GM21723 (cell line): ENCODE results near the gene OR1S1.
"Not testable (repeated sequence)": the region's sequence is repeated elsewhere in the genome, so short reads cannot be mapped to it uniquely, and the experiment has no call there.

Source experiments
- ATAC-seq: cut with Tn5 transposase; IDR thresholded peaks from one replicate; pipeline ENCODE4 v1.9.1; 2021; ENCODE audit warnings: mild to moderate bottlenecking, moderate library complexity; ENCODE audit not compliant: unreplicated experiment

The OR1S1 gene

GRCh38 chr11:58212420-58212819 is at the start of gene OR1S1:
TSS of gene OR1S1 (plus strand) at chr11:58212720.
- not testable (repeated sequence) for ATAC-seq

GRCh38 chr11:58164389-58164788 is 48.1 kb upstream of the OR1S1 start:
- no peak for ATAC-seq

- no peak for ATAC-seq
Measured at GRCh38 chr11:58164990-58165389, 47.5 kb upstream of the OR1S1 start.

- ATAC-seq, result no peak
Measured at GRCh38 chr11:58165504-58166106, 46.9 kb upstream of the OR1S1 start.

GRCh38 chr11:58177409-58178054 is 35.0 kb upstream of the OR1S1 start:
- no peak for ATAC-seq

GRCh38 chr11:58178444-58178843 is 34.1 kb upstream of the OR1S1 start:
- no peak for ATAC-seq

GRCh38 chr11:58179648-58180047 is 32.9 kb upstream of the OR1S1 start:
- ATAC-seq, result no peak

- ATAC-seq, result no peak
Measured at GRCh38 chr11:58186938-58187337, 25.6 kb upstream of the OR1S1 start.

- no peak for ATAC-seq
Measured at GRCh38 chr11:58188770-58189169, 23.8 kb upstream of the OR1S1 start, which contains the start of gene OR9Q2. TSS of gene OR9Q2 (plus strand) at chr11:58189070. CDS start at chr11:58190491, 1,421 bp downstream.

- no peak for ATAC-seq
Measured at GRCh38 chr11:58192229-58192628, 20.3 kb upstream of the OR1S1 start.

- no peak for ATAC-seq
Measured at GRCh38 chr11:58193391-58193790, 19.1 kb upstream of the OR1S1 start.

GRCh38 chr11:58195939-58196338 is 16.6 kb upstream of the OR1S1 start:
- no peak for ATAC-seq

- no peak for ATAC-seq
Measured at GRCh38 chr11:58199271-58199670, 13.2 kb upstream of the OR1S1 start.

GRCh38 chr11:58204042-58204441 is 8.5 kb upstream of the OR1S1 start, which contains the start of gene OR1S2:
TSS of gene OR1S2 (minus strand) at chr11:58204142. CDS start at chr11:58204142, 0 bp downstream.
- no peak for ATAC-seq

GRCh38 chr11:58216476-58216875 is 4.0 kb downstream of the OR1S1 start:
- no peak for ATAC-seq

GRCh38 chr11:58222721-58223120 is 10.2 kb downstream of the OR1S1 start:
- ATAC-seq, result no peak

GRCh38 chr11:58227956-58228615 is 15.6 kb downstream of the OR1S1 start:
- ATAC-seq, result no peak

GRCh38 chr11:58243954-58244353 is 31.4 kb downstream of the OR1S1 start:
- no peak for ATAC-seq

GRCh38 chr11:58254936-58255335 is 42.4 kb downstream of the OR1S1 start:
- no peak for ATAC-seq

- no peak for ATAC-seq
Measured at GRCh38 chr11:58259983-58260382, 47.5 kb downstream of the OR1S1 start.
